GM19023 (cell line): ENCODE results near the gene CCDC57.
"Not testable (repeated sequence)": the region's sequence is repeated elsewhere in the genome, so short reads cannot be mapped to it uniquely, and the experiment has no call there.

ENCODE experiments used
- ATAC-seq: cut with Tn5 transposase; IDR thresholded peaks from one replicate; pipeline ENCODE4 v1.9.1; 2021; ENCODE audit warnings: mild to moderate bottlenecking, moderate library complexity; ENCODE audit not compliant: unreplicated experiment

Gene CCDC57

GRCh38 chr17:82225368-82226029 is 12.9 kb upstream of the CCDC57 start:
- no peak for ATAC-seq

DNA sequence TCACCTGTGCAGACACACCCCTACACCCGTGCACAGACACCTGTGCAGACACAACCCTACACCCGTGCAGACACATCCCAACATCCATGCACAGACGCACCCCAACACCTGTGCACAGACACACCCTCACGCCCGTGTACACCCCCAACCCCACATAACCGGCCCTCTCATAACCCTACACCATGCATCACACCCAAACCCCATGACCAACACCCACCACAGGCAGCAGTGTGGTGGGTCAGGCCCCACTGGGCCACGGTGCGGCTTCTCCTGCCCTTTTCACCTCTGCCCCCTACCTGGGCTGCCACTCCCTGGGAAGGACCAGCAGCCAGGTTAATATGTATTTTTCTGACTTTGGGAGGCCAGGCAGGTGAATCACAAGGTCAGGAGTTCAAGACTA is 12.0 kb upstream of the CCDC57 start:
- no peak for ATAC-seq

DNA sequence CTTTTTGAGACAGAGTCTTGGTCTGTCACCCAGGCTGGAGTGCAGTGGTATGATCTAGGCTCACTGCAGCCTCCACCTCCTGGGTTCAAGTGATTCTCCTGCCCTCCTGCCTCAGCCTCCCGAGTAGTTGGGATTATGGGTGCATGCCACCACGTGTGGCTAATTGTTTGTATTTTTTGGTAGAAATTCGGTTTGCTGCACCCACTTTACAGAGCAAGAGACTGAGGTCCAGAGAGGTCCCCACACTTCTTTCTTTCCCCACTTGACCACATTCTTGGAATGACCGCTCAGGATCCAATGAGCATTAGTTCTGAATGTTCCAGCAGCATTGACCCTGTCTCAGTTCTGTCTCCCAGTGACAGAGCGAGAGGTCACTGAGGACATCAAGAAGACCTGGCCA is 10.9 kb upstream of the CCDC57 start:
- ATAC-seq = no peak

DNA sequence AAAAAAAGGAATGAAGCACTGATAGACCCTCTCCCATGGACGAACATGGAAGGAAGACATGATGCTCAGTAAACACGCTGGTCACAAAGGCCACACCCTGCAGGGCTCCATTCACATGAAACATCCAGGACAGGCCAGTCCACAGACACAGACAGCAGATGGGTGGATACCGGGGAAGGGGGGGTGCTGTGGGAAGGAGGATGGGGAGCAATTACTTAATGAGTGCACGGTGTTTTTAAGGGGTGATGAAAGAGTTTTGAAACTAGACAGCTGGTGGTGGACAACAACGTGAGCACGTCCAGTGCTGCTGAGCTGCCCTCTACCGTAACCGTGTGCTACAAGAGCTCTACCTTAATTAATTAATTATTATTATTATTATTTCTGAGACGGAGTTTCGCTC is 10.2 kb upstream of the CCDC57 start:
- ATAC-seq = no peak

GRCh38 chr17:82221341-82221902 is 8.8 kb upstream of the CCDC57 start:
- no peak for ATAC-seq

- no peak for ATAC-seq
Observed at GRCh38 chr17:82219753-82220709, 7.4 kb upstream of the CCDC57 start.

DNA sequence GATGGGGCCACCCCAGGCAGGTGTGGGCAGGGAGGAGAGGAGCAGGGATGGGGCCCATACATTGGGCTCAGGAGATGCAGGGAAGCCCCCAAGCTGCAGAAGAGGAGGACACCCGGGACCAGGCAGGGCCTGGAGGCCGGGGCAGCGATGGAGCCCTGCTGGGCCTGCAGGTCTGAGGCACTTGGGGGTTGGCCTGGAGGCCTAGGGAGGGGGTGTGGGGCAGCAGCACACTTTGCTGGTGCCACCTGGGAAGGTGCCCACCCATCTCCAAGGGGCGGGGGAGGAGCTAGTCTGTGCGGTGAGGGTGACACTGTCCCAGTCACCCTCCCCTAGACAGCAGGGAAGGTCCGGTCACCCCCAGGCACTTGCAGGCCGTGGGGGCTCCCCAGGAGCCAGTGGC is 6.4 kb upstream of the CCDC57 start:
- ATAC-seq = no peak

GRCh38 chr17:82218349-82219075 is 5.9 kb upstream of the CCDC57 start:
- ATAC-seq = no peak

DNA sequence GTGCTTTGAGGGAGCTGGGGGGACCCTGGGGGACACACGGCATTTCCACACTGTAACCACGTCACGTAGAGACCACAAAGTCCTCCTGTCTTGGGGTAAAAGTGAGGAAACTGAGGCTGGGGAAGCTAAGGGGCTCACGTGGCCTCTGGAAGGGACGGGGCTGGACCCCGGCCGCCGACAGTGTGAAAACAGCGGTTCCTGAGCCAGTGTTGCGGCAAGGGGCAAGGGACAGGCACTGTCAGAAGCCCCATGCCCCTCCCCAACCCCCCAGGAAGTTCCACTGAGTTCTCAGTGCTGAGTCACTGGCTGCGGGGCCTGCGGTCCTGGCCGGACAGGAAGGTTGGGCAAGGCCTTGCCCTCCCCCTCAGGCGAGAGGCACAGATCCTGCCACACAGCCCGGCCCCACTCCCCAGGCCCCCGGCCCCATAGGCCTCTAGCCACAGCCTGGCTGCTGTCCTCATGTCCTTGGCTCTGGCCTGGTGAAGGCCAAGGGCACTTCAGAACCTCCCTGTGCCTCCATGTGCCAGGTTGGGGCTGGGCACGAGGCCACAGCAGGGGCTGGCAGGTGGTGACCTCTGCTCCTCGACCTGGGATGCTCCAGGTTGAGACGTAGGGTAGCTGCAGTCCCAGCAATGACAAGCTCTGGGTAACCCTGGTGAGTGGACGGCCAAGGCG is 5.0 kb upstream of the CCDC57 start:
- no peak for ATAC-seq

DNA sequence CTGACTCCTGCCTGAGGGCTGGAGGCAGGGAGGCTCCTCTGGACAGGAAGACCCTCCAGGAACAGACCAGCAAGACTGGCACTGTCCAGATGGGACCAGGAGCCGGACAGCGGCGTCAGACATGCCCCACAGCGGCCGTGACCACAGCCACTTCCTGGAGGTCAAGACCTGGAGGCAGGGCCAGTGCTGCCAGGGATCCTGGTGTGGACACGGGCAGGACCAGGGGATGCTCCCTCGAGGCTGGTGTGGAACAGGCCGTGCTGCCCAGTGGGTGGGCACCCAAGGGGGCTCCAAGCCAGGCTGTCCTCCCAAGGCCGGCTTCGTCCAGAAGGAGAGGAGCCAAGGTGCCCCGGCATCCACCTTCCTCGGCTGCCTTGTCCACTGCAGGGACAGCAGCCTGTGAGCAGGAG is 4.5 kb upstream of the CCDC57 start:
- ATAC-seq = no peak

DNA sequence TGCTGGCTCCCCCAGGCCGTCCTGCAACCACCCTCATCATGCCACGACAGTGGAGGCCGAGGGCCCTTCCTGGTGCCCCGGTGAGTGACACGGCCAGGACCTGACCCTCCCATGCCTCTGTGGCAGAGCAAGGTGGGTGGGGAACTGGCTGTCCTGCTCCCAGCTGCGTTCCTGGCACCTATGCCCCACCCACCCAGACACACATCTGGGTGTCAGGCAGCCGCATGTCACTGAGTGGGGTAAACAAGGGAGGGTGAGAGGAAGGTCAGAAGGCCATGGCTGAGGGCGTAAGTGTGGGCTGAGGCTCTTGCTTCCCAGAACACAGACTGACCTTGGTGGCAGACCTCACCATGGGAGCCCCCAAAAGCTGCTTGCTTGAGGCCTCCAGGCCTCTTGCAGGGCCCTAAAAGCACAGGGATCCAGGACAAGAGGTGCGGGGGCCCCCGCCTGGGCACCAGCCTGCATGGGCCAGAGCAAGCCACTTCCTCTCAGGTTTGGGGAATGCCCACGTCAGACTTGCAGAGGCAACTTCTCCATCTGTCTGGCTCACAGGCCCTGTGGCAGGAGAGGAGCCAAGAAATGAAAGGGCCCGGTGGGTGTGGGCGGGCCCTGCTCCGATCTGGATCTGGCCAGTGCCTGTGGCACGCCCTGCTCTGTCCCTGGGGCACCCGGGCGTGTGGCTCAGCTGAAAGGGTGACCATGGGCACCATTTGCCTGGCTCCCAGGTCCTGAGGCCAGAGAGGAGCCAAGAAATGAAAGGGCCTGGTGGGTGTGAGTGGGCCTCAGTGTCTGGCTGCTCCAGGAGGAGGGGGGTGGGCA is 3.9 kb upstream of the CCDC57 start:
- ATAC-seq = peak; percentile 37

DNA sequence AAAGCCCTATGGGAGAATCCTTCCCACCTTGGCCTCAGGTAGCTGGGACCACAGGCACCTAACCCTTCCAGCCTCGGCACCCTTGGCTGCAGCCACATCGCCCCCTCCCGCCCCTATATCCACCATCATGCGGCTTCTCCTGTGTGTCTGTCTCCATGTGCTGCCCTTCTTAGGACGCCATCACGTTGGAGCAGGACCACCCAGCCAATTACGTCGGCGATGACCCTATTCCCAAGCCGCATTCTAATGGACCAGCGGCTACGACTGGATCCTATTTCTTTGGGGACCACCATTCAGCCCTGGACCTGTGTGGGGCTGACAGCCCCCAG is 3.3 kb upstream of the CCDC57 start:
- no peak for ATAC-seq

DNA sequence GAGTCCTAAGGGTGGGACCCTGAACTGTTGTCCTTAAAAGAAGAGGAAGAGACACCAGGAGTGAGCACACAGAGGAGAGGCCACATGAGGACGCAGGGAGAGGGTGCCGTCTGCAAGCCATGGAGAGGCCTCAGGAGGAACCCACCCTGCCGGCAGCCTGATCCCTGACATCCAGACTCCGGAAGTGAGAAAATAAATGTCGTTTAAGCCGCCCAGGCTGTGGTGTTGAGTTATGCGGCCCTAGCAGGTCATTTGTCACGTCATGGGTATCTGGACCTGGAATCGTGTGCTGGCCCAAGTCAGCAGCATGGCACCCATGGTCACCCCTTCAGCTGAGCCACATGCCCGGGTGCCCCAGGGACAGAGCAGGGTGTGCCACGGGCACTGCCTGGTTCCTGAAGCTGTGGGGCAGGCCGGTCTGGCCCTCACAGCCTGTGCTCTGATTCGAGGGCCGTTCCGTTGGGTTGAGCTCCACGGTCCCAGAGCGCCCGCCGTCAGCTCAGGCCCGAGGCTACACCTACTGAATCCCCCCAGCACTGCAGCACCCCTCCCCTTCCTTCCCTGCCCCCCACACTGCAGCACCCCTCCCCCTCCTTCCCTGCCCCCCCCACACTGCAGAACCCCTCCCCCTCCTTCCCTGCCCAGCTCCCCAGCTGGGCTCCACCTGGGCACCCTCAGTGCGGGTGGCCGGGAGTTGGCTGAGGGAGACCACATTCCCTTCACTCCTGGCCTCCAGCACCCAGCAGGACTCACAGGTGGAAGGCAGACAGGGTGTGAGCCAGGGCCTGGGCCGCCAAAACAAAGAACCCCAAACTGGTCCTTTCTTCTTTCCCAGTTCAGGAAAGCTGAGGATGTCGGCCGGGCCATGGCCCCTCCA is 2.7 kb upstream of the CCDC57 start:
- ATAC-seq = no peak

DNA sequence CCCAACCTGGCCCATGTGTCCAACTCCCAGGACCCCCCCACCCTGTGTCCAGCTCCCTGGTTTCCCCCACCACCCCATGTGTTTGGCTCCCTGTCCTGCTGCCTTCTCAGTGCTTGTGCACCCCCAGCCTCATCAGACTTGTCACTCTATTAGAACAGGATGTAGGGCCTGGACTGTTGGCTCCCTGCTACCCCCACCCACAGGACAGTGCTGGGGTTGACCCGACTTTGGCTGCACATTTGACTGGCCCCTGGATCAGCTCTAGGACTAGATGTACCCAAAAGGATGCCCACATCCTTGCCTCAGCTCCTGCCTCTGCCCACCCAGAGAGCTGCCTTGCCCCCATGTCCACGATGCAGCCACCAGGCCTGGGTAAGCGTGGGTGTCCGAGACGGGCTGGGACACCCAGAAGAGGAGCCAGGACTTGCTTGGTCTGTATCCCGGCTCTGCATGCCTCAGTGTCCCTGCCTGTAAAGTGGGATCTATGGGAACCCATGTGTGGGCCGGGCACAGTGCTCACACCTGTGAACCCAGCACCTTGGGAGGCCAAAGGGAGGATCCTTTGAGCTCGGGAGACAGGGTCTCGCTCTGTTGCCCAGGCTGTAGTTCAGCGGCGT is 1.5 kb upstream of the CCDC57 start:
- ATAC-seq = no peak

DNA sequence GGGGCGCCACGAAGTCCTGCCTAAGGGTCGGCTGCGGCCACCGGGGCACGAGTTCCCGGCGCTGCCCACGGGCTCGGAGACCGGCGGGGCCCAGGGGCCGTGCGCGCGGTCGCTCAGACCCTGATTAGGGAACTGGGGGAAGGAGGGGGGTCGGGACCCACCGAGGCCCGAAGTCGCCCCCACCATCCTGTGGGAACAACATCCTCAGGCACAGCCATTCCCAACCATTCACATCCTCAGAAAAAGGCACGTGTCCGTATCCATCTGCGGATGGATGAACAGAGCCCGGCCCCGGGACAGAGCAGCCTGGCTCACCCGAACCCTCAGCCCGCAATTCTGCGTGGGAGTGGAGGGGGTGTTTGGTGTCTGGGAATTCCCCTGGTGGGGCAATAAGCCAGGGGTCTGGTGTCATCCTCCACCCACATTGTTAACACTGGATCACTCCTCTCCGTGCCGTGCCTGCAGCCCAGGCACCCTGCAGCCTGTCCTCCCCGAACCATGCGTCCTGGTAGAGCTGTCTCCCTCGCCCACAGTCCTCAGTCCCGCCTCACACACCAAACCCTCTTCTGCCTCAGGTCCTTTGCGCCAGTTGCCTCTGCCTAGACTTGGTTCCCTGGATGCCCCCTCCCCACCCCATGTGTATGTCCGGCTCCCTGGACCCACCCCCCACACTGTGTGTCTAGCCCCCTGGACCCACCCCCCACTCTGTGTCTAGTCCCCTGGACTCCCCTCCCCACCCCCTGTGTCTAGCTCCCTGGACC is 789 bp upstream of the CCDC57 start:
- ATAC-seq = no peak

DNA sequence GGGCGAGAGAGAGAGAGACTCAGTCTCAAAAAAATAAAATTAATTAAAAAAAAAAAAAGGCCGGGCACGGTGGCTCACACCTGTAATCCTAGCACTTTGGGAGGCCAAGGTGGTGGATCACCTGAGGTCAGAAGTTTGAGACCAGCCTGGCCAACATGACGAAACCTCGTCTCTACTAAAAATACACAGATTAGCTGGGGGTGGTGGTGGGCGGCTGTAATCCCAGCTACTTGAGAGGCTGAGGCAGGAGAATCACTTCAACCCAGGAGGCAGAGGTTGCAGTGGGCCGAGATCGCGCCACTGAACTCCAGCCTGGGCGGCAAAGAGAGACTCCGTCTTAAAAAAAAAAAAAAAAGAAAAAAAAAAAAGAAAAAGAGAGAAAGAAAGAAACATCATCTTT is 2.0 kb downstream of the CCDC57 start:
- ATAC-seq = not testable (repeated sequence)

DNA sequence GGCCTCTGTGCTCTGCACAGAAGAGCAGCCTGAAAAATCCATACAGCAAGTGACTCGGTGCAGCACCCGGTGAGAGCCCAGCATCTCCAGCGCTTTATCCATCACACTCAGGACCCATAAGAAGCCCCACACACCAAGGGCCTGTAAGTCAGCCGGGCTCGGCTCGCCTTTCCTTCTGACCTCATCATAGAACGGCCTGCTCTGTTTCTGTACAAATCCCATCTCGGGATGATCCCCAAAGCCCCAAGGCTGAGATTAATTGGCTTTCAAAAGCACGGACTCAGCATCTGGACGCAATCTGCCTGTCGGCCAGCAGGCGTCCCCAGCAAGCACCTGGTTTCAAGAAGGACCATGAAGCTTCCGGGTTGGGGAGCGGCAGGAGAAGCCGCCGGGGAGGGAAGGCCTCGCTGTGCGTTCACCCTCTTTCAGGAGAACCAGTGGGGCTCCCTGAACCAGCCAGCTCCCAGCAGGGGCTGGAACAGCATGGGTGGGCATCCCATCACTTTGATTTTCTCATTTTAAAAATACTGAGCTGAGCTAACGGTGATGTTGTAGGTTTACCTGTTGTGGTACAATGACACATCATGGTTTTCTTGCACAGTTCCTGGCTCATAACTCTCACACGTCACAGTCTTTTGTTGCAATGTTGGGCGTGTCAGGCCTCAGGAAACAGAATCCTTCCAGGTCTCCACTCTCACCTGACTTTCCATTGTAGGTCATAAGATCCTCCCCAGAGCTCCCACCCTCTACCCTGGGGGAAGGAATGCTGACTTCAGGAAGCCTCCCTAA is 6.7 kb downstream of the CCDC57 start:
- peak; percentile 57 for ATAC-seq
